ENCODE measurements around the gene ATP6V0E1. TPM values are rescaled to one million over a fixed set of nuclear protein-coding genes. Genes with fewer than 3 reads are reported as not detected.

The ATP6V0E1 gene
- total RNA-seq, 1 experiment from 2014 or later: 84.6 TPM

- TF ChIP-seq ATF3 (IDR thresholded peaks at IDR 0.05): no peak
- no peak for TF ChIP-seq EGR1 (IDR thresholded peaks at IDR 0.05; ENCODE audit: low read depth)
- TF ChIP-seq, protein P1, sequence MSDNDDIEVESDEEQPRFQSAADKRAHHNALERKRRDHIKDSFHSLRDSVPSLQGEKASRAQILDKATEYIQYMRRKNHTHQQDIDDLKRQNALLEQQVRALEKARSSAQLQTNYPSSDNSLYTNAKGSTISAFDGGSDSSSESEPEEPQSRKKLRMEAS (IDR thresholded peaks at IDR 0.05): no peak
- TF ChIP-seq CBX3 (IDR thresholded peaks at IDR 0.05; ENCODE audit: low read depth): no peak
- TF ChIP-seq ELF1 (IDR thresholded peaks at IDR 0.05; ENCODE audit: borderline replicate concordance, low read depth): no peak
- no peak for TF ChIP-seq POLR2A (IDR thresholded peaks at IDR 0.05; ENCODE audit: borderline replicate concordance, extremely low read depth, insufficient read depth, insufficient read length)
- no peak for TF ChIP-seq ZBTB33 (IDR thresholded peaks at IDR 0.05; ENCODE audit: extremely low read depth, insufficient replicate concordance, low read length)
- TF ChIP-seq JUND (IDR thresholded peaks at IDR 0.05): no peak
- no peak for TF ChIP-seq POLR2AphosphoS5 (IDR thresholded peaks at IDR 0.05; ENCODE audit: low read depth, low read length)
- TF ChIP-seq RAD21 (IDR thresholded peaks at IDR 0.05; ENCODE audit: low read depth): no peak
These were observed 49.2 kb downstream of the ATP6V0E1 start (continued) for GRCh38 chr5:173032730-173033129.

GRCh38 chr5:173033923-173034322 is 50.4 kb downstream of the ATP6V0E1 start:
- Histone ChIP-seq H3K4me2 (ENCODE audit: low read length) (no peak overlapping the region), H3K79me2 (ENCODE audit: insufficient read depth, low read length) (peaks cover 22% of the 10 kb centered on the region), H3K9me2 (ENCODE audit: insufficient read depth) (no peaks in the 10 kb centered on the region), H3K4me3 (replicated peaks in 1 of 2; ENCODE audit: low read depth in 1 of 2, low read length in 2 of 2) (no peak overlapping the region), H3K4me1 (ENCODE audit: control insufficient read depth in 1 of 2, insufficient read depth in 2 of 2, low read length in 2 of 2) (no peaks in the 10 kb centered on the region), H3K9ac (ENCODE audit: low read length) (no peak overlapping the region), H2AFZ (ENCODE audit: low read depth, low read length, poor library complexity, severe bottlenecking) (no peak overlapping the region), H4K20me1 (ENCODE audit: insufficient read depth) (no peaks in the 10 kb centered on the region), H3K36me3 (ENCODE audit: control insufficient read depth in 1 of 2, insufficient read depth in 2 of 2, low read length in 2 of 2) (peaks cover 0 to 6% of the 10 kb centered on the region in 2 experiments; a peak in 2 of 4 replicates), H3K9me3 (ENCODE audit: control insufficient read depth in 1 of 2, insufficient read depth in 1 of 2, low read depth in 1 of 2, low read length in 2 of 2) (no peaks in the 10 kb centered on the region), H3K27me3 (ENCODE audit: insufficient read depth, low read length) (no peaks in the 10 kb centered on the region), H3K27ac (ENCODE audit: low read depth, low read length) (no peak overlapping the region)
- DNase-seq (ENCODE audit: low read depth, low spot score) (no peak), ATAC-seq (no peak)
- TF ChIP-seq CEBPB (IDR thresholded peaks at IDR 0.05; ENCODE audit: low read depth) (no peak), JUND (IDR thresholded peaks at IDR 0.05) (no peak), YY1 (IDR thresholded peaks at IDR 0.05; ENCODE audit: extremely low read depth, insufficient replicate concordance, low read depth, low read length) (no peak)
- ChIA-PET CTCF (no interaction called here), RAD21 (ENCODE audit: low non-redundant PET in 1 of 2, low total read pairs in 2 of 2, uncharacterized antibody in 2 of 2, unreplicated experiment in 2 of 2) (no interaction called here), POLR2A (no interaction called here)
- BruUV-seq (replicated peaks): no TSS peak
- intact Hi-C loops (cut with micrococcal nuclease): no loop called here

All from HCT116 (cell line).